Endothelial cell (in vitro differentiated cells): ENCODE results near the gene PDGFC. TPM values are rescaled to one million over a fixed set of nuclear protein-coding genes. Genes with fewer than 3 reads are reported as not detected.

Experiments used
- DNase-seq: peaks from one replicate; pipeline ENCODE4 v3.0.0; 2021; ENCODE audit warnings: low spot score
- H3K27ac Mint-ChIP-seq: one replicate; pipeline ENCODE4 v1.8.0; 2021; ENCODE audit warnings: mixed read lengths, inconsistent platforms; ENCODE audit not compliant: unreplicated experiment
- H3K27me3 Mint-ChIP-seq: one replicate; pipeline ENCODE4 v1.8.0; 2021; ENCODE audit warnings: mild to moderate bottlenecking, moderate library complexity, mixed read lengths, inconsistent platforms; ENCODE audit not compliant: unreplicated experiment
- H3K36me3 Mint-ChIP-seq: one replicate; pipeline ENCODE4 v1.8.0; 2021; ENCODE audit warnings: mild to moderate bottlenecking, low read depth, mixed read lengths, inconsistent platforms; ENCODE audit not compliant: unreplicated experiment
- H3K4me1 Mint-ChIP-seq: one replicate; pipeline ENCODE4 v1.8.0; 2021; ENCODE audit warnings: mild to moderate bottlenecking, mixed read lengths, inconsistent platforms; ENCODE audit not compliant: unreplicated experiment
- H3K4me3 Mint-ChIP-seq: one replicate; pipeline ENCODE4 v1.8.0; 2021; ENCODE audit warnings: mild to moderate bottlenecking, mixed read lengths, inconsistent platforms; ENCODE audit not compliant: unreplicated experiment
- H3K9me3 Mint-ChIP-seq: one replicate; pipeline ENCODE4 v1.8.0; 2021; ENCODE audit warnings: mixed read lengths, inconsistent platforms; ENCODE audit not compliant: unreplicated experiment
- CTCF ChIP-seq: fragments of 200-600 bp; sonication (generic); IDR thresholded peaks from one replicate; pipeline ENCODE4 v1.5.0; 2021; ENCODE audit warnings: antibody characterized with exemption; ENCODE audit not compliant: unreplicated experiment
- total RNA-seq: library from RNA; stranded (reverse); fragmentation: NEBNext Ultra II Directional; extraction: Animal tissue kit (Norgen Biotek cat#: 25700); gene quantifications from one replicate; pipeline ENCODE4 v1.2.1, GENCODE V29; 2021; ENCODE audit not compliant: unreplicated experiment

The PDGFC gene
- total RNA-seq, 1 donor from 2014 or later, result 22.0 TPM

DNA sequence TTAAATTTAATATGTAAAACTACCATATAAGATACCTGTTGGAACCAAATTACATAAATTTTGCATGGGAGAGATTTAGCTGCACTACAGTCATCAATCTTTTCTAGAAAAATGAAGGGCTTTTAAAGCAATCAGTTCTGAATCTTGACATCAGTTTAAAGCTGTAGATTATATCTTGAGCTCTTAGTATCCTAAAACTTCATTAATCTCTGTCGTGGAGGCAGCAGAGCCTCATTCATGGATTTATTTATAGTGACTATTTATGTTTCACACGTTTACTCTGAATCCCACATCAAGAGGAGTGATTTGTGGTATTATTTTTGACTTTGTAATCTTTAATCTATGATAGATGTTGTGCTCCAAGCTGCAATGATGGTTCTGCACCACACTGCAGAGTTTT lies 175.9 kb downstream of the PDGFC start:
- peaks cover 6% of the 10 kb centered on the region for H3K4me1 Mint-ChIP-seq

DNA sequence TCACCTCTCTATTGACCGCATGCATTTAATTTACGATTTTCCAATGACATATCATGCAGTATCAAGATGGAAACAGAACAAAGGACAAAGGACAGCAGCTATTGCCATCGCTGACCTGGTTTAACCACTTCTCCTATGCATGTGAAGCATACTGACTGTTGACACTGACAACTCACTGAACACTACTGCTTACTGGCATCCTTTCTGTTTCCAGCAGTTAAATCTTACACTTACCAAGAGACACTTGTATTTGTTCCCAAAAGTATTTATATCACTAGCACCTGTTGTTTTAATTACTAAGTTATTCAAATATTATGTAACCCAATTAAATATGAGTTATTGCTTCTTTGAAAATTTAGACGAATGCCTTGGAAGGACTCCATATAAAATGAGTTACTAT lies 176.7 kb downstream of the PDGFC start:
- TF ChIP-seq CTCF, result no peak
- H3K27ac Mint-ChIP-seq, result no peak overlapping the region
- H3K4me1 Mint-ChIP-seq, result peaks cover 11% of the 10 kb centered on the region
- H3K9me3 Mint-ChIP-seq, result no peaks in the 10 kb centered on the region
- no peak overlapping the region for H3K4me3 Mint-ChIP-seq
- no peaks in the 10 kb centered on the region for H3K27me3 Mint-ChIP-seq
- no peak for DNase-seq
- no peaks in the 10 kb centered on the region for H3K36me3 Mint-ChIP-seq

More for the DNA sequence above, 175.9 kb downstream of the PDGFC start:
- Mint-ChIP-seq H3K27ac (no peak overlapping the region), H3K9me3 (no peaks in the 10 kb centered on the region), H3K4me3 (no peak overlapping the region), H3K27me3 (no peaks in the 10 kb centered on the region), H3K36me3 (no peaks in the 10 kb centered on the region)
- no peak for DNase-seq
- no peak for TF ChIP-seq CTCF

GRCh38 chr4:156792462-156793085 lies 179.0 kb downstream of the PDGFC start:
- no peak for DNase-seq
- Mint-ChIP-seq H3K4me1 (peaks cover 11% of the 10 kb centered on the region), H3K9me3 (no peaks in the 10 kb centered on the region), H3K36me3 (no peaks in the 10 kb centered on the region), H3K27me3 (no peaks in the 10 kb centered on the region), H3K4me3 (no peak overlapping the region), H3K27ac (no peak overlapping the region)
- TF ChIP-seq CTCF, result no peak

DNA sequence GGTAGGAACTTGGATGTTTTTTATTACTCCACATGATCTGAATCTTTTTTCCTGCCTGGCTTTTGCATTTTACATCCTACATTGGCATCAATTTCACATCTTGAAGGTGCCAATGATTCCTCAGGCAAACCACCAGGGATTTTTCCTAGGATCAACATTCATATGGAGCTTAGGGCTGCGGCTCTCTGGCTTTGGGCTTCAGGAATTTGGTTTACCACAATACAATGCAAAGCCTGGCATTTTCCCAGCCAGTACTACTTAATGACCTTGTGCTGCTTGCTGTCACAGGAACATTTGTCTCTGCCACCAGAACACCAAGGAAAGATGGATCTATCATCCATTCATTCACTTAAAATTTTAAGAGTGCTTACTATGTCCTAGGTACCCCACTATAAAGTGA lies 180.7 kb downstream of the PDGFC start:
- DNase-seq, result no peak
- H3K36me3 Mint-ChIP-seq, result no peaks in the 10 kb centered on the region
- no peaks in the 10 kb centered on the region for H3K27me3 Mint-ChIP-seq
- H3K4me1 Mint-ChIP-seq, result peaks cover 11% of the 10 kb centered on the region
- no peak overlapping the region for H3K4me3 Mint-ChIP-seq
- H3K9me3 Mint-ChIP-seq, result no peaks in the 10 kb centered on the region
- TF ChIP-seq CTCF, result no peak
- H3K27ac Mint-ChIP-seq, result no peak overlapping the region

GRCh38 chr4:156788782-156789181 lies 182.8 kb downstream of the PDGFC start:
- no peaks in the 10 kb centered on the region for H3K36me3 Mint-ChIP-seq
- DNase-seq, result no peak
- peaks cover under 1% of the 10 kb centered on the region for H3K27me3 Mint-ChIP-seq
- H3K4me3 Mint-ChIP-seq, result no peak overlapping the region
- H3K9me3 Mint-ChIP-seq, result no peaks in the 10 kb centered on the region
- H3K4me1 Mint-ChIP-seq, result peaks cover 5% of the 10 kb centered on the region
- TF ChIP-seq CTCF, result no peak
- H3K27ac Mint-ChIP-seq, result no peak overlapping the region
